ENCODE measurements around the gene USP32.
"Not testable (repeated sequence)": the region's sequence is repeated elsewhere in the genome, so short reads cannot be mapped to it uniquely, and the experiment has no call there.

The USP32 gene, protein sequence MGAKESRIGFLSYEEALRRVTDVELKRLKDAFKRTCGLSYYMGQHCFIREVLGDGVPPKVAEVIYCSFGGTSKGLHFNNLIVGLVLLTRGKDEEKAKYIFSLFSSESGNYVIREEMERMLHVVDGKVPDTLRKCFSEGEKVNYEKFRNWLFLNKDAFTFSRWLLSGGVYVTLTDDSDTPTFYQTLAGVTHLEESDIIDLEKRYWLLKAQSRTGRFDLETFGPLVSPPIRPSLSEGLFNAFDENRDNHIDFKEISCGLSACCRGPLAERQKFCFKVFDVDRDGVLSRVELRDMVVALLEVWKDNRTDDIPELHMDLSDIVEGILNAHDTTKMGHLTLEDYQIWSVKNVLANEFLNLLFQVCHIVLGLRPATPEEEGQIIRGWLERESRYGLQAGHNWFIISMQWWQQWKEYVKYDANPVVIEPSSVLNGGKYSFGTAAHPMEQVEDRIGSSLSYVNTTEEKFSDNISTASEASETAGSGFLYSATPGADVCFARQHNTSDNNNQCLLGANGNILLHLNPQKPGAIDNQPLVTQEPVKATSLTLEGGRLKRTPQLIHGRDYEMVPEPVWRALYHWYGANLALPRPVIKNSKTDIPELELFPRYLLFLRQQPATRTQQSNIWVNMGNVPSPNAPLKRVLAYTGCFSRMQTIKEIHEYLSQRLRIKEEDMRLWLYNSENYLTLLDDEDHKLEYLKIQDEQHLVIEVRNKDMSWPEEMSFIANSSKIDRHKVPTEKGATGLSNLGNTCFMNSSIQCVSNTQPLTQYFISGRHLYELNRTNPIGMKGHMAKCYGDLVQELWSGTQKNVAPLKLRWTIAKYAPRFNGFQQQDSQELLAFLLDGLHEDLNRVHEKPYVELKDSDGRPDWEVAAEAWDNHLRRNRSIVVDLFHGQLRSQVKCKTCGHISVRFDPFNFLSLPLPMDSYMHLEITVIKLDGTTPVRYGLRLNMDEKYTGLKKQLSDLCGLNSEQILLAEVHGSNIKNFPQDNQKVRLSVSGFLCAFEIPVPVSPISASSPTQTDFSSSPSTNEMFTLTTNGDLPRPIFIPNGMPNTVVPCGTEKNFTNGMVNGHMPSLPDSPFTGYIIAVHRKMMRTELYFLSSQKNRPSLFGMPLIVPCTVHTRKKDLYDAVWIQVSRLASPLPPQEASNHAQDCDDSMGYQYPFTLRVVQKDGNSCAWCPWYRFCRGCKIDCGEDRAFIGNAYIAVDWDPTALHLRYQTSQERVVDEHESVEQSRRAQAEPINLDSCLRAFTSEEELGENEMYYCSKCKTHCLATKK (N-terminal part only)

DNA sequence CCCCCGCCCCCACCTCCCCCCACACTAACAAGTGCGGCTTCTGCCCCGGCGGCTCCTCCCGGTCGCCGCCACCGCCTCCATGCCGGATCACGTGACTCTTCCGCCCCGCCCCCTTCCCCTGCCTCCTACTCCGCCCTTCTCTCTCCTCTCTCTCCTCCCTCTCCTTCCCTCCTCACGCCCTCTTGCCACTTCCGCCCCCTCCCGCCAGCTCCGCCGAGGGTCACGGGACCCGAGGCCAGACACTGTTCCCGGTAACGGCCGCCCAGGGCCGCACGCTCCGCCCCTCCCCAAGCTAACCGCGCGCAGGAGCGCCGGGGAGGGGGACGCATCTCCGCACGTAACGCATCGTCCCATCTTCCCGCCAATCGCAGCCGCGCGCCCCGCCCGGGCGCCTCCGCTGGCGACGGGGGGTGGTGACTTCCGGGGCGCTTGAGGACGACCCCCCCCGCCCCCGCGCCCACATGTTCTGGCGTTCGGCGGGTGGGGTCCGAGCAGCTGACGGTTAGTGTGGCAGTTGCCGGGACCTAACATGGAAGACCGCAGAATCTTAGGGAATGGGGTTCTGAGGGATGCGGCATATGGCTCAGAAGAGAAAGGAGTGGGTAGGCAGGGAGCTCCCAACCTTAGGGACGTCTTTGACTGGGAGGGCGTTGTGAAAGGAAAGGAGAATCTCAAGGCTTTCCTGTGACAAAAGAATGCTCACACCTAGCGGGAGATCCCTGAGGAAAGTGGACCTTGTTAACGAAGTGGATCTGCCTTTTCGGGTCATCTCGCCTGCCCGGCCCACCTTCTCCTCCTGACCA is at the start of gene USP32:
TSS of gene USP32 (minus strand) at position 92 of the 803 bp plus-strand sequence. CDS start 194 bp downstream, outside the sequence.
- peak within 1 kb of the TSS; percentile 77 for H3K27ac ChIP-seq (ENCODE audit: low read depth, low read length)
- H3K36me3 ChIP-seq (ENCODE audit: control insufficient read depth in 1 of 2, insufficient read depth in 2 of 2, low read length in 2 of 2): no peaks in the 10 kb centered on the region
- H3K9me3 ChIP-seq (ENCODE audit: control insufficient read depth in 1 of 2, low read length in 2 of 2): no peaks in the 10 kb centered on the region
- peak within 1 kb of the TSS; percentile 91 to 99 for H3K4me3 ChIP-seq (ENCODE audit: low read depth in 1 of 2, low read length in 2 of 2)
- peak within 1 kb of the TSS; percentile 88 to 97 for H3K9ac ChIP-seq (ENCODE audit: low read depth in 1 of 2, low read length in 2 of 2)
- H3K4me1 ChIP-seq (ENCODE audit: control insufficient read depth in 1 of 2, insufficient read depth in 2 of 2, low read length in 2 of 2): peaks cover 16 to 25% of the 10 kb centered on the region in 2 donors
- no peaks in the 10 kb centered on the region for H3K27me3 ChIP-seq (ENCODE audit: control insufficient read depth in 1 of 2, insufficient read depth in 2 of 2, low read length in 2 of 2)

DNA sequence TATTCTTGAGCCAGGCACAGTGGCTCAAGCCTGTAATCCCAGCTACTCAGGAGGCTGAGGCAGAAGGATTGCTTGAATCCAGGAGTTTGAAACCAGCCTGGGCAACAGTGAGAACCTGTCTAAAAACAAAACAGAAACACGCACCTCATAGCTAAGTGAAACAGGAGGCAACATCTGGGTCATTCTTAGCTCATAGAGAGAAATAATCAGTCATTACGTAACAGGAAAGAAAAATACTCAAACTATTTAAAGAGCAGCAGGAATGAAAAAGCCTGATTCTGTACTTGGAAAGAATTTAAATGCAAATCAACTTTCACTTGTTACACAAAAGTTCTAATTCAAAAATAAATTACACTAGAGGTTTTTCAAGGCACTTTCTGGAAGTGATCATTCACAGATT is 47.6 kb upstream of the USP32 start:
- Histone ChIP-seq H3K27ac (ENCODE audit: low read depth, low read length) (no peak overlapping the region), H3K4me3 (ENCODE audit: low read depth in 1 of 2, low read length in 2 of 2) (no peak overlapping the region), H3K9me3 (ENCODE audit: control insufficient read depth in 1 of 2, low read length in 2 of 2) (no peaks in the 10 kb centered on the region), H3K27me3 (ENCODE audit: control insufficient read depth in 1 of 2, insufficient read depth in 2 of 2, low read length in 2 of 2) (no peaks in the 10 kb centered on the region), H3K9ac (ENCODE audit: low read depth in 1 of 2, low read length in 2 of 2) (no peak overlapping the region), H3K4me1 (ENCODE audit: control insufficient read depth in 1 of 2, insufficient read depth in 2 of 2, low read length in 2 of 2) (peaks cover 0 to 3% of the 10 kb centered on the region in 2 donors), H3K36me3 (ENCODE audit: control insufficient read depth in 1 of 2, insufficient read depth in 2 of 2, low read length in 2 of 2) (no peaks in the 10 kb centered on the region)

DNA sequence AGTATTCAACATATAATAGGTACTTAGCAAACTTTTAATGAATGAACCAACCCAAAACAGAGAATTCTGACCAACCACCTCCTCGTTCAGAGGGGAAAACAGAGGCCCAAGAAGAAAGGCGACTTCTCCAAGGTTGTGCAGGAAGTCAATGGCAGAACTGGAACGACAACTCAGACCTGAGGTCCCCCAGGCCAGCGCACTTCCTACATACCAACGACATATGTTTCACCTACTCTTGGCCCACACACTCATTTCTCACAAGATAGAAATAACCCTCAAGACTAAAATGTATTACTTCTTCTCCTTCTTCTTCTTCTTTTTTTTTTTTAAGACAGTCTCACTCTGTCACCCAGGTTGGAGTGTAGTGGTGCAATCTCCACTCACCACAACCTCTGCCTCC is 44.7 kb upstream of the USP32 start:
- H3K27ac ChIP-seq (ENCODE audit: low read depth, low read length): no peak overlapping the region
- H3K9ac ChIP-seq (ENCODE audit: low read depth in 1 of 2, low read length in 2 of 2): no peak overlapping the region
- no peaks in the 10 kb centered on the region for H3K27me3 ChIP-seq (ENCODE audit: control insufficient read depth in 1 of 2, insufficient read depth in 2 of 2, low read length in 2 of 2)
- no peaks in the 10 kb centered on the region for H3K36me3 ChIP-seq (ENCODE audit: control insufficient read depth in 1 of 2, insufficient read depth in 2 of 2, low read length in 2 of 2)
- H3K4me1 ChIP-seq (ENCODE audit: control insufficient read depth in 1 of 2, insufficient read depth in 2 of 2, low read length in 2 of 2): no peaks in the 10 kb centered on the region
- no peak overlapping the region for H3K4me3 ChIP-seq (ENCODE audit: low read depth in 1 of 2, low read length in 2 of 2)
- H3K9me3 ChIP-seq (ENCODE audit: control insufficient read depth in 1 of 2, low read length in 2 of 2): no peaks in the 10 kb centered on the region

DNA sequence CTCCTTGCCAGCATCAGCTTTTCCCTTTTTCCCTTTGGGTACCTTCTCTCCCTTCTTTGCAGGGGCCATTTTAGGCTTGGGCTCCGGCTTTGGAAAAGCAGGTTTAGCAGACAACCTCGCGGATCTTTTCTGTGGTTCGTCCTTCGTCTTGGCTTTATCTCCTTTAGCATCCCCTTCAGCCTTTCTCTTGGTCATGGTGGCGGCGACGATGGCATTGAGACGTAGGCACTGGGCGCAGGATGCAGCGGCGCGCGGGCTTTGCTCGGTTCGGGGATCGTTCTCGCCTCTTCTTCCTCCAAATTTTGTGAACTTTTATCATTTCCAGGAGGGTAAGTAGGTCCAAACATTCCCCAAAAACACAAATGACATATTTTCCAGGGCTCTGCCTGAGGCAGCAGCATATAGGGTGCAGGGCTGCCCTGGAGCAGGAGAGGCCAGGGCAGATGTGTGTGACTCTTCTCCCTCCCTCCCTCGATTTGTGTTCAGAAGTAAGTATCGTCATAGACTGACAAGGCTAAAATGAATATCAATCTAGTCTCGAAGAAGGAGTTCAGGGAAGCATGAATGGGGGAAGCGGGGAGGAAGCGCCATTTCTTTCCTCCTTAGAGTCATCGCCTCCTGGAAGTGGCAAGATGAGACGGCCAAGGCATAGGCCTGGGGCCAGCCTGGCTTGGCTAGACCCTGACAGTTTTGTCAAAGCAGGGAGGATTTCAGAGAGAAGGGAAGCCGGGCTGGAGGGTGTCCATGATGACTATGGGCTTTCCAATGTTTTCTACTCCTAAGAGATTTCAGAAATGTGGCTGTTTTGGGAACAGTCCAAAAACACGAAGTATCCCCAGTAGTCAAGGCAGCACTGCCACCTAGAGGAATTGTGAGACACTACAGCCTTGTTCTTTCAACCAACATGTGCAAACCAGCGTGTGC is 43.6 kb upstream of the USP32 start:
- Histone ChIP-seq H3K4me3 (ENCODE audit: low read depth in 1 of 2, low read length in 2 of 2) (no peak overlapping the region), H3K27me3 (ENCODE audit: control insufficient read depth in 1 of 2, insufficient read depth in 2 of 2, low read length in 2 of 2) (no peaks in the 10 kb centered on the region), H3K9ac (ENCODE audit: low read depth in 1 of 2, low read length in 2 of 2) (no peak overlapping the region), H3K36me3 (ENCODE audit: control insufficient read depth in 1 of 2, insufficient read depth in 2 of 2, low read length in 2 of 2) (no peaks in the 10 kb centered on the region), H3K27ac (ENCODE audit: low read depth, low read length) (no peak overlapping the region), H3K4me1 (ENCODE audit: control insufficient read depth in 1 of 2, insufficient read depth in 2 of 2, low read length in 2 of 2) (no peaks in the 10 kb centered on the region), H3K9me3 (ENCODE audit: control insufficient read depth in 1 of 2, low read length in 2 of 2) (no peaks in the 10 kb centered on the region)

DNA sequence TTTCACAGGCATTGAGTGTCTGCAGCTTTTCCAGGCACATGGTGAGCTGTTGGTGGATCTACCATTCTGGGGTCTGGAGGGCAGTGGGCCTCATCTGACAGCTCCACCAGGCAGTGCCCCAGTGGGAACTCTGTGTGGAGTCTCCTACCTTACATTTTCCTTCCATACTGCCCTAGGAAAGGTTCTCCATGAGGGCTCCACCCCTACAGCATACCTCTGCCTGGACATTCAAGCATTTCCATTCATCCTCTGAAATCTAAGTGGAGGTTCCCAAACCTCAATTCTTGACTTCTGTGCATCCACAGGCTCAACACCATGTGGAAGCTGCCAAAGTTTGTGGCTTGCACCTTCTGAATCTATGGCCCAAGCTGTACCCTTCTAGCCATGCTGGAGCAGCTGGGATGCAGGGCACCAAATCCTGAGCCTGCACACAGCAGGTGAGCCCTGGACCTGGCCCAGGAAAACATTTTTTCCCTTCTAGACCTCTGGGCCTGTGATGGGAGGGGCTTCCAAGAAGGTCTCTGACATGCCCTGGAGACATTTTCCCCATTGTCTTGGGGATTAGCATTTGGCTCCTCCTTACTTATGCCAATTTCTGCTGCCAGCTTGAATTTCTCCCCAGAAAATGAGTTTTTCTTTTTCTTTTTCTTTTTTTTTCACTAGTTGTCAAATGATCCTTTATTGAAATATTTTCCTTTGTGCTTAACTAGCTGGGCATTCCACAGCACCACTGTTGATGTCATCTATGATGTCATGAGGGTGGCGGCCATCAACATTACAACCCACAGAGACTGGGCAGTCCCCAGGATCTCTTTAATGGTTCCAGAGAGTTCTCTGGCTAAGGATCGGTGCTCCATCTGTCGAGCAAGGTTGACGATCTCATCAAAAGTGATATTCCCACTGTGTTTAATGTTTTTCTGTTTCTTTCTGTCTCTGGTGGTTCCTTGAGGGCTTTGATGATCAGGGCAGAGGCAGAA is 41.4 kb upstream of the USP32 start:
- not testable (repeated sequence) for H3K4me3 ChIP-seq (ENCODE audit: low read depth in 1 of 2, low read length in 2 of 2); H3K36me3 ChIP-seq (ENCODE audit: control insufficient read depth in 1 of 2, insufficient read depth in 2 of 2, low read length in 2 of 2); H3K4me1 ChIP-seq (ENCODE audit: control insufficient read depth in 1 of 2, insufficient read depth in 2 of 2, low read length in 2 of 2); H3K27me3 ChIP-seq (ENCODE audit: control insufficient read depth in 1 of 2, insufficient read depth in 2 of 2, low read length in 2 of 2); H3K9me3 ChIP-seq (ENCODE audit: control insufficient read depth in 1 of 2, low read length in 2 of 2); H3K27ac ChIP-seq (ENCODE audit: low read depth, low read length); H3K9ac ChIP-seq (ENCODE audit: low read depth in 1 of 2, low read length in 2 of 2)

DNA sequence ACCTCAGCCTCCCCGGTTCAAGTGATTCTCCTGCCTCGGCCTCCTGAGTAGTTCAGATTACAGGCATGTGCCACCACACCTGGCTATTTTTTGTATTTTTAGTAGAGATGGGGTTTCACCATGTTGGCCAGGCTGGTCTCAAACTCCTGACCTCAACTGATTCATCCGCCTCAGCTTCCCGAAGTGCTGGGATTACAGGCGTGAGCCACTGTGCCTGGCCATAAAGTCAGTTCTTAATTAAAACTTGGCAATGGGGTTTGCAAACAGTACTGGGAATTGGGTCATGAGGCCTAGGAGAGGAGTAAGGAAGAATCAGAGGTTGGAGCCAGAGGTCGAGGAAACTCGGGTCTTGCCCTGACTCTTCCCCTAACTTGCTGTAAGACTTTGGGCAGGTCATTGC is 38.6 kb upstream of the USP32 start:
- not testable (repeated sequence) for H3K27ac ChIP-seq (ENCODE audit: low read depth, low read length); H3K9ac ChIP-seq (ENCODE audit: low read depth in 1 of 2, low read length in 2 of 2); H3K4me3 ChIP-seq (ENCODE audit: low read depth in 1 of 2, low read length in 2 of 2); H3K36me3 ChIP-seq (ENCODE audit: control insufficient read depth in 1 of 2, insufficient read depth in 2 of 2, low read length in 2 of 2); H3K4me1 ChIP-seq (ENCODE audit: control insufficient read depth in 1 of 2, insufficient read depth in 2 of 2, low read length in 2 of 2); H3K27me3 ChIP-seq (ENCODE audit: control insufficient read depth in 1 of 2, insufficient read depth in 2 of 2, low read length in 2 of 2); H3K9me3 ChIP-seq (ENCODE audit: control insufficient read depth in 1 of 2, low read length in 2 of 2)

DNA sequence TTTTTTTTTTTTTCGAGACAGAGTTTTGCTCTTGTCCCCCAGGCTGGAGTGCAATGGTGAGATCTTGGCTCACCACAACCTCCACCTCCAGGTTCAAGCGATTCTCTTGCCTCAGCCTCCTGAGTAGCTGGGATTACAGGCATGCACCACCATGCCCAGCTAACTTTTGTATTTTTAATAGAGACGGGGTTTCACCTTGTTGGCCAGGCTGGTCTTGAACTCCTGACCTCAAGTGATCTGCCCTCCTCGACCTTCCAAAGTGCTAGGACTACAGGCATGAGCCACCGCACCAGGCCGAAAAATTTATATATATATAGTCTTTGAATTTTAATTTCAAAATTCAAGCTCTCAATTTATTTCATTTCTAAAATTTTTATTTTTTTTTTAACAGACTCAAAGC is 36.6 kb upstream of the USP32 start:
- H3K27me3 ChIP-seq (ENCODE audit: control insufficient read depth in 1 of 2, insufficient read depth in 2 of 2, low read length in 2 of 2); H3K4me3 ChIP-seq (ENCODE audit: low read depth in 1 of 2, low read length in 2 of 2); H3K9ac ChIP-seq (ENCODE audit: low read depth in 1 of 2, low read length in 2 of 2); H3K4me1 ChIP-seq (ENCODE audit: control insufficient read depth in 1 of 2, insufficient read depth in 2 of 2, low read length in 2 of 2); H3K27ac ChIP-seq (ENCODE audit: low read depth, low read length); H3K9me3 ChIP-seq (ENCODE audit: control insufficient read depth in 1 of 2, low read length in 2 of 2); H3K36me3 ChIP-seq (ENCODE audit: control insufficient read depth in 1 of 2, insufficient read depth in 2 of 2, low read length in 2 of 2): not testable (repeated sequence)

DNA sequence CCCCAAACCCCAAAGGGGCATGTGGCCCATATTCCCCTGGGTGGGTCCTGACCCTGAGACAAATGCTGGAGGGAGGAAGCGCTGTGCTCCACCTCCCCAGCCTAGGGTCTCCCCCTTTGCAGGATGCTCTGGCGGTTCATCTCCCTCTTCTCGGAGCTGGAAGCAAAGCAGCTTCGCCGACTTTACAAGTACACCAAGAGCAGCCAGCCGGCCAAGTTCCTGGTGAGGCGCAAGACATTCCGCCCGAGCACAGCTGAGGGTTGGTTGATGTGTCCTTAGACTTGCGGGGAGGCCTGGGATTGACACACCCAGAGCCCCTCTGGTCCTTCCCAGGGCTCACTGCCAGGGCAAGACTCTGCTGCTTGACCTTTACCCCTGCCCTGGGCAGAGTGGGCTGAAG is 34.7 kb upstream of the USP32 start:
- Histone ChIP-seq H3K9ac (ENCODE audit: low read depth in 1 of 2, low read length in 2 of 2) (no peak overlapping the region), H3K27ac (ENCODE audit: low read depth, low read length) (no peak overlapping the region), H3K4me1 (ENCODE audit: control insufficient read depth in 1 of 2, insufficient read depth in 2 of 2, low read length in 2 of 2) (no peaks in the 10 kb centered on the region), H3K4me3 (ENCODE audit: low read depth in 1 of 2, low read length in 2 of 2) (no peak overlapping the region), H3K27me3 (ENCODE audit: control insufficient read depth in 1 of 2, insufficient read depth in 2 of 2, low read length in 2 of 2) (no peaks in the 10 kb centered on the region), H3K36me3 (ENCODE audit: control insufficient read depth in 1 of 2, insufficient read depth in 2 of 2, low read length in 2 of 2) (no peaks in the 10 kb centered on the region), H3K9me3 (ENCODE audit: control insufficient read depth in 1 of 2, low read length in 2 of 2) (no peaks in the 10 kb centered on the region)

All from duodenal mucosa (tissue), 2 donors.